Stimulated activated CD8-positive, alpha-beta memory T cell treated with anti-CD3 and anti-CD28 coated beads, Interleukin-7, amount 100 ng/mL, for 48 hours (primary cell): ENCODE results near the gene RFPL3.
"Not testable (repeated sequence)": the region's sequence is repeated elsewhere in the genome, so short reads cannot be mapped to it uniquely, and the experiment has no call there.

Source experiments
- DNase-seq, 2 donors: peaks; one replicate each; pipeline ENCODE4 v3.0.0-alpha.2; 2020; ENCODE audit warnings: low read depth in 1 of 2; ENCODE audit errors: extremely low read depth in 1 of 2

Gene RFPL3

GRCh38 chr22:32357567-32357966, at the start of gene RFPL3:
TSS of gene RFPL3 (plus strand) at chr22:32357867. CDS start at chr22:32358072, 205 bp downstream.
- DNase-seq, result not testable (repeated sequence)

DNA sequence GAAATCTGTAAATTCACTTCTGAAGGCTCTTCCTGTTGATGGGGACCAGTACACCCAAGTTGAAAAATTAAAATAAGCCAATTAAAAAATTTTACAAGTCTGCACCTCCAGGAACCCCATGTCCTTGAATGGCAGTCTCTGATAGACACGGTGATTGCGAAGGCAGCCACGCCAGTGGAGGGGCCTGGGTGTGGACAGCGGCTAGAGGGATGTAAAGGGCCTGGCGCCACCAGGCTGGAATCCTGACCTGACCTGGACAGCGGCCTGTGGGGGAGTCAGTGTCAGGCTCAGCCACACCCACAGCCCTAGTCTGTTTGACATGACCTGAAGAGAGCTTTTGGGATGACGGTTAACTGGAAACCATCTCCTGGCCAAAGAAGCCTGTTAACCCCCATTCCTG, 49.5 kb upstream of the RFPL3 start:
- DNase-seq, result no peak

GRCh38 chr22:32308934-32309333, 48.7 kb upstream of the RFPL3 start:
- no peak for DNase-seq

- DNase-seq, result no peak
Observed at GRCh38 chr22:32309585-32310251, 47.9 kb upstream of the RFPL3 start.

GRCh38 chr22:32310777-32311176, 46.9 kb upstream of the RFPL3 start:
- DNase-seq, result no peak

DNA sequence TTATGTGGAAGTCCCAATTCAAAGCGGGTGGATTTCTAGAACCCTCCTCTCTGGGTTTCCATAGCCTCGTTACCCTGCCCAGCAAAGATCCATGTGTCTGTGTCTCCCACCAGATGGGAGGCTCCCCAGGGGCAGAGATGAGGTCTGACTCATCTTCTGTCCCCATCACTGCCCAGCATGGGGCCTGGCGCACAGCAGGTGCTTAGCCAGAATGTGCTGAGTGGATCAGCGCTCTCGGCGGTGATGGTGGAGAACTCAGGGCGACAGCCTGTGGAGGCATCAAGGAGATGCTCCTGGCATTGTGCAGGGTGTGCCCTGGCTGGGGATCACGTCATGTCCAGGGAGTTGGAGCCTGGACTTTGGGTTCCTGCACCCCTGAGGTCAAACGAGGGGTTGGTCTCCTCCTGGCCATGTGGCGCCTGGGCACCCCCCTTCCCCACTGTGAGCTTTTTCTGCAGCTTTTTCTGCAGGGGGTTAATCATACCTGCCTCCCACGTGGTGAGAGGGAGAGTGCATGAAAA, 46.1 kb upstream of the RFPL3 start:
- DNase-seq, result no peak

GRCh38 chr22:32312748-32313147, 44.9 kb upstream of the RFPL3 start:
- DNase-seq, result no peak

GRCh38 chr22:32313532-32313931, 44.1 kb upstream of the RFPL3 start:
- DNase-seq, result no peak

- no peak for DNase-seq
Observed at GRCh38 chr22:32317524-32317923, 40.1 kb upstream of the RFPL3 start.

DNA sequence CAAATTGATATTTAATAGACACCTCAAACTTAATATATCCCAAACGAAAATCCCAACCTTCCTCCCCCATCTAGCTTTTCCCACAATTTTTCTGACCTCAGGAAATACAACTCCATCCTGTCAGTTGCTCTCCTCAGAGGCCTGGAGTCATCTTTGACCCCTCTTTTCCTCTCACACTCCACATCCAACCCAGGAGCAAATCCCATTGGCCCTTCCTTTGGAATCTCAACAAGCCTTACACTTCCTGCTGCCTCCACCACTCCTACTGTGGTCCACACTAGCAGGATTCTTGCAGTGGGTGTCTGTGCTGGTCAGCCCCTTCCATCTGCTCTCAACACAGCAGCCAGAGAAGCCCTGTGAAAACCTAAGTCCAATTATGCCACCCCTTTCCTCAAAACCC, 39.3 kb upstream of the RFPL3 start:
- no peak for DNase-seq

DNA sequence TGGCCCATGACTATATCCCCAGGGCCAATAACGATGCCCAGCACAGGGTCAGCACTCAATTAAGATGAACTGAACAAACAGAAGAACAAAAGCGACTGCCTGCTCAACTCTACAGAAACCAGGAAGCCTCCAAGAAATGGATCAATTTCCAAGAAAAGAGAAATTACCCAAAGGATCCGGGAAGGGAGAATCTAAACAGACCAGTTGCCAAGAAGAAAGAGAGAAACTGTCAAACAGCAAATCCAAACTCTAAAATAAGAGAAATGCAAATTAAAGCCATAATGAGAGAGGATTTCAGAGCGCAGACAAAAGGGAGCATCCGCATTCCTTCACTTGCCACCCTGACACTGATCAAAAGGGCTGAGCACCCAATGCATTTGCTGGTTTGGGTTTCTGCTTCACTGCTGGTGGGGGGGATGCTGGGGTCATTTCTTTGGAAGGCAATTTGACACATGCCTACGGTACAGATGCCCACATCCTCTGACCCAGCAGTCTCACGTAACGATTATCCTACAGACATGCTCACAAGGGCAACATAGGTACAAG, 37.7 kb upstream of the RFPL3 start:
- DNase-seq, result no peak

- no peak for DNase-seq
Observed at GRCh38 chr22:32322986-32323385, 34.7 kb upstream of the RFPL3 start.

DNA sequence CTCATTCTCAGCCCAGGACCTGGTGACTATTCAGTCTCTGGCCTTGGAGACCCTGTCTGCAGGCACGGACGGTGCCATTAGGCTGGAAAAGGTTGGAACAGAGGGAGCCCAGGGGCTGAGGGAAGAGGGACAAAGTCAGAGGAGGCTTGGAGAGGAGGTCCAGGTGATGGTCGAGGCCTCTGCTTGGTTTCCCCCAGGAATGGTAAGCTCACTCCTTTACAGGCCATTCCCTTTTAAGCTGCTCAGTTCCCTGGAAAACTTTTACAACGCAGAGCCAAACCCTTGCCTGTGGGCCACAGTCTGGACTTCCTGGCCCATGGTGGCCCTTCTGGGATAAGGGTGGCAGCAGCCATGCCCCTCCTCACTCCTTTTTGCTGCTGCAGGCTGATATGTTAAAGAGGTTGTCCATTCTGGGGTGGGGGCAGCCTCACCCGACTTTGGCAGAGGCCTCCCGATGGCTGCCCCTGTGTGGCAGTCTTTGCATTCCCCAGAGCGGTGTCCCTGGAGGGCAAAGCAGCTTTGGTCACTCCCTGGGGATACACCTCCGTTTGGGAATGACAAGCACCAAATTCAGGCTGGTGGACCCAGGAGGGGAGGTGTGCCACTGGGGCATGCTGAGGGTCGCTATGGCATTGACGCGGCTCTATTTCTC, 34.0 kb upstream of the RFPL3 start:
- DNase-seq, result no peak

GRCh38 chr22:32324505-32325415, 32.9 kb upstream of the RFPL3 start:
- no peak for DNase-seq

DNA sequence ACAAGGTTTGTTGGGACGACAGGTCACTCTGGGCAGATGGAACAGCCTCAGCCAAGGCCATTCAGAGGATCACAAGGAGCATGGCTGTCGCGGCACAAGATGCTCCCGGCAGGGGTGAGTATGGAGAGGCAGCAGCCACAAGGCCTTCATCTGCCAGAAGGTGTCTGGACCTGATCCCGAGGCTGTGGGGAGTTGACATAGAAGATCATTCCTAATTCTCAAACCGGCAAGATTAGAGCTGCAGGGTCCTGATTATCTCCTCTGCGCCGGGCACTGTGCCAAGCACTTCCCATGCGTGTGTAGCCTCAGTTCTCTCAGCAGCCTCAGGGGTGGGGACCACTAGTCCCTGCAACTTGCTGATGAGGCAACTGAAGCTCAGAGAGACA, 32.3 kb upstream of the RFPL3 start:
- no peak for DNase-seq

- DNase-seq, result no peak
Observed at GRCh38 chr22:32325811-32326237, 31.8 kb upstream of the RFPL3 start.

DNA sequence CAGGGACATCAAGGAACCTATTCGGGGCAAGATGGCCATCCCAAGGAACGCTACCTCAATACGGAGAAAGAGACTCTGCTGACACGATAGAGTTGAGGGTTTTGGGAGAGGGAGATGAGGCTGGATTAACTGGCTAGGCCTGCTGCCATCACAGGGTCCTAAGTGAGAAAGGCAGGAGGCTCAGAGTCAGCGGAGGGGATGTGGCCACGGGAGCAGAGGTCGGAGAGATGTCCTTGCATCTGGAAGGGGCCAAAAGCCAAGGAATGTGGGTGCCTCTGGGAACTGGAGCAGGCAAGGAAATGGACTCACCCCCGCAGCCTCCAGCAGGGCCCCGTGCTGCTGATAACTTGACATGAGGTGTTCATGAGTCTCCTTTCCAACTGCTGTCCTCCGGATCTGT, 31.0 kb upstream of the RFPL3 start:
- no peak for DNase-seq

DNA sequence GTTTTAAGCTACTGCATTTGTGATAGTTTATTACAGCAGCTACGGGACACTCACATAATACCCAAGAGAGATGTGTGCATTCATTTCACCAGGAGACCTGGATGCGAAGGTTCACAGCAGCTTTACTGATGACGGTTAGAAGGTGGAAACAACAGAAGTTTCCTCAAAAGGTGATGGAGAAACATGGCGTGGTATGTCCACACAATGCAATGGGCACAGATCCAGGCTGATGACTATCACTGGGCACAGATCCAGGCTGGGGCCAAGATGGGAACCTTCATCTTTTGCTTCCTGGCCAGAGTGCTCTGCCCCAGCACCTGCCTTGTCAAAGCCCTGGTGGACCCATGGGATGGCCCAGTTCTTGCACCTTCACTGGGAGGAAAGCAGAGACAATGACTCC, 30.6 kb upstream of the RFPL3 start:
- no peak for DNase-seq

DNA sequence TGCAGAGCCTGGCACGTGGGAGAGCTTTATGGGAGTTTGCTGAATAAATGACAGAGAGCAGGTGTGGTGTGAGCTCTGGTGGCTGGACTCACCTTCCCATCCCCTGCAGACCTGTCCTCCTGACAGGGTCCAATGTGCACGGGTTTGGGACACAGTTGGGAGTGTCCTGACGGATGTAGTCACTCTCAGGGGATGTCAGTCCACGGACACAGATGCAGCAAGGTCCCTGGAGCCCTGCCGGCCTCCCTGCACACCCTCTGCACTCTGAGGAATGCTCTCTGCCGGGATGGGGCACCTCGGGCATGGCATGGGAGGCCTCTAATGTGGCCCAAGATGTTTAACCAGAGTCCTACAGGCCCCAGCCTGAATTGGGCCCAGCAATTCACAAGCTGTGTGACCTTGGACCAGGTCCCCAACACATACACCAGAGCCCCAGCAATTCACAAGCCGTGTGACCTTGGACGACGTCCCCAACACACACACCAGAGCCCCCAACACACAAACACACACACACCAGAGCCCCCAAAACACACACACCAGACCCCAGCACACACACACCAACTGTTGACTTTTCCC, 30.0 kb upstream of the RFPL3 start:
- no peak for DNase-seq

- no peak for DNase-seq
Observed at GRCh38 chr22:32328306-32329201, 29.1 kb upstream of the RFPL3 start.
